GM18861 (cell line): Measurements from ENCODE around the gene TFPT.

Experiments
- ATAC-seq: cut with Tn5 transposase; IDR thresholded peaks from one replicate; pipeline ENCODE4 v1.9.1; 2021; ENCODE audit not compliant: unreplicated experiment

The TFPT gene

GRCh38 chr19:54081032-54081431, 34.4 kb downstream of the TFPT start, which contains the start of gene TARM1:
TARM1 (minus strand) TSS chr19:54081365; CDS start chr19:54081340, 25 bp downstream.
- no peak for ATAC-seq

DNA sequence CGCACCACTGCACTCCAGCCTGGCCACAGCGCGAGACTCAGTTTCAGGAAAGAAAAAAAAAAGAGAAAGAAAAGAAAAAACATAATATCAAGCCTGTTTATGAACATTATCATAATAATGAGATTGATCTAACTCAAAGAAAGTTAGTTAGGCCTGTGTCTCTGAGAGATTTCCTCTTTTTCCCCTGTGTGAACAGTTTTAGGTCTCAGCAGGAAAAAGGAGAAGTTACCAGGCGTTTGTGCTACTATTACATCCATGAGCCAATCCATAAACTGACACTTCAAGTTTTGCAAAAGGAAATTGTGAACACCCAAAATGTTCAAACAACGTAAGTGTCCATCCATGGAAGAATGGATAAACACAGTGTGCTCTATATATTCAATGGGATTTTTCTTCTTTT, 38.1 kb downstream of the TFPT start:
- no peak for ATAC-seq

GRCh38 chr19:54074851-54075250, 40.6 kb downstream of the TFPT start:
- no peak for ATAC-seq

GRCh38 chr19:54073829-54074228, 41.6 kb downstream of the TFPT start:
- no peak for ATAC-seq

GRCh38 chr19:54069470-54069869, 46.0 kb downstream of the TFPT start:
- ATAC-seq: no peak

- no peak for ATAC-seq
Measured at GRCh38 chr19:54063350-54064116, 51.9 kb downstream of the TFPT start, which contains the start of gene VSTM1. VSTM1 (minus strand) TSS chr19:54063897; CDS start chr19:54063777, 120 bp downstream.

DNA sequence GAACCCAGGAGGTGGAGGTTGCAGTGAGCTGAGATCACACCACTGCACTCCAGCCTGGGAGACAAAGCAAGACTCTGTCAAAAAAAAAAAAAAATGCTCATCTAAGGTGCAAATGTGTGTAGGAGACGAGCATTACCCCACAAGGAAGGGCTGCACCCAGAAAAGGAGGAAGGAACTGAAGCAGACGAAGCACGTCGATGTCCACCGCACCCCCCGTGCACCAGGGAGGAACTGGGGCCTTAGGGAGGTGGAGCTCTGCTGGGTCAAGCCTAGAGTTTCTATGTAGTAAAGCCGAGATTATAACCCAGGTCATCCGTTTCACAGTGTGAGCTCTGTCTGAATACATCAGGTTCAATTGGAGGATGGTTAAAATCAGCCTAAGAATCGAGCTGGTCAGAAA, 52.8 kb downstream of the TFPT start:
- no peak for ATAC-seq
